Breast epithelium (tissue), 3 donors: ENCODE results near the gene PANX1.

Source experiments
- POLR2A ChIP-seq: fragments of 450-650 bp; IDR thresholded peaks from one replicate; pipeline ENCODE4 v1.6.1; 2016; ENCODE audit warnings: antibody characterized with exemption, mild to moderate bottlenecking, moderate library complexity
- TF ChIP-seq, protein P1 (sequence below), 3 donors: fragments of 450-650 bp; IDR thresholded peaks; one replicate each; pipeline ENCODE4 v1.5.1; 2016 to 2017; ENCODE audit warnings: antibody characterized with exemption in 3 of 3, mild to moderate bottlenecking in 3 of 3, moderate library complexity in 3 of 3

DNA sequence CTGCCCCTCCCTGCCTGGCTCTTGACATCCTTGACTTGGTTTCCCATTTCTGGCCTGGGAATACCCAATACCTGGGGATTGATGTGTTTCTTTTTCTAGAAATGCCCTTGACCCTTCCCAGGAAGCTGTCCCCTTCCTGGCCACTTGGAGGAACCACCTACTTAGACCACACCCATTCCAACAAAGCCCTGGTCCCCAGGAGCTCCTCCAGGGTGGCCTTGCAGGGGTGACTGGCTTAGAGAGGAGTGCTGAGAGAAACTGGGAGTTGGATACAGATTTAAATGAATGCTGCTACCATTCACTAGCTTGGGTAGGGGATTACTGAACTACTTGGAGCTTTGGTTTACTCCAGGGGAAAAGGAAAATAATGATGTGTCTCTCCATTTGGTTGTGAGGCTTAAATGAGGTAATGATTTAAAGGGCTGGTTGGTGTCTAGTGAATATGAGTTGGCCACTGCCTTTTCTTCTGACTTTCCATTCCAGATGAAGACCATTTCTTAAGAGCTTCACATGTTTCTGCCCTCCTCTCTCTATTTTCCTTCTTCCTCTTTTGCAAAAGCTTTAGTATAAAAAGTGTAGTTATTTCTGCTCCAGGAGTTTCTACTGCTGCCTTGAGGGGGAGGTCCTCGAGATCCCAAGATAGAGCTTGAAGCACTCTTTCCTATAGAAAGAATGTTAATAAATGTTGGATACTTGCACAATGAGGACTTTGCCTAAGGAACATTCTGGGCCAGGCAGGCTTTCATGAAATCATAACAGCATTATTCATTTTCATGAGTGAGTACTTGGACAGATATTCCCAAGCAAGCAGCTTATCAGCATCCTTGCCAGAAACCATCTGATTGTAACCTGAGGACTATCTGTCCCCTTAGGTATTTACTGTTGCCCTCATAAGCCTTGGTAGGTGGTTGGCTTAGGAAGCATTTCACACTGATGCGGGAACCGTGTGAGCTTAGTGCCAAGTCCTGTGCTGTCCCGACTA, 22.4 kb downstream of the PANX1 start:
- TF ChIP-seq, protein P1, sequence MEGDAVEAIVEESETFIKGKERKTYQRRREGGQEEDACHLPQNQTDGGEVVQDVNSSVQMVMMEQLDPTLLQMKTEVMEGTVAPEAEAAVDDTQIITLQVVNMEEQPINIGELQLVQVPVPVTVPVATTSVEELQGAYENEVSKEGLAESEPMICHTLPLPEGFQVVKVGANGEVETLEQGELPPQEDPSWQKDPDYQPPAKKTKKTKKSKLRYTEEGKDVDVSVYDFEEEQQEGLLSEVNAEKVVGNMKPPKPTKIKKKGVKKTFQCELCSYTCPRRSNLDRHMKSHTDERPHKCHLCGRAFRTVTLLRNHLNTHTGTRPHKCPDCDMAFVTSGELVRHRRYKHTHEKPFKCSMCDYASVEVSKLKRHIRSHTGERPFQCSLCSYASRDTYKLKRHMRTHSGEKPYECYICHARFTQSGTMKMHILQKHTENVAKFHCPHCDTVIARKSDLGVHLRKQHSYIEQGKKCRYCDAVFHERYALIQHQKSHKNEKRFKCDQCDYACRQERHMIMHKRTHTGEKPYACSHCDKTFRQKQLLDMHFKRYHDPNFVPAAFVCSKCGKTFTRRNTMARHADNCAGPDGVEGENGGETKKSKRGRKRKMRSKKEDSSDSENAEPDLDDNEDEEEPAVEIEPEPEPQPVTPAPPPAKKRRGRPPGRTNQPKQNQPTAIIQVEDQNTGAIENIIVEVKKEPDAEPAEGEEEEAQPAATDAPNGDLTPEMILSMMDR (IDR thresholded peaks at IDR 0.05), result no peak
- no peak for TF ChIP-seq POLR2A
